ENCODE results near the gene ATP8B1.
"Not testable (repeated sequence)": the region's sequence is repeated elsewhere in the genome, so short reads cannot be mapped to it uniquely, and the experiment has no call there.

The ATP8B1 gene

GRCh38 chr18:57759650-57760049, 43.5 kb downstream of the ATP8B1 start:
- DNase-seq: no peak

- no peak for DNase-seq
Observed at GRCh38 chr18:57755473-57756067, 47.5 kb downstream of the ATP8B1 start.

GRCh38 chr18:57754577-57755338, 48.4 kb downstream of the ATP8B1 start:
- no peak for DNase-seq

- DNase-seq: no peak
Observed at GRCh38 chr18:57753063-57753462, 50.1 kb downstream of the ATP8B1 start.

- no peak for DNase-seq
Observed at GRCh38 chr18:57749604-57749970, 53.5 kb downstream of the ATP8B1 start.

GRCh38 chr18:57748770-57749603, 54.1 kb downstream of the ATP8B1 start:
- peak; percentile 37 for DNase-seq

GRCh38 chr18:57747809-57748680, 55.1 kb downstream of the ATP8B1 start:
- DNase-seq: no peak

GRCh38 chr18:57744211-57744694, 58.9 kb downstream of the ATP8B1 start:
- no peak for DNase-seq

- no peak for DNase-seq
Observed at GRCh38 chr18:57743008-57743407, 60.1 kb downstream of the ATP8B1 start.

GRCh38 chr18:57741273-57741672, 61.8 kb downstream of the ATP8B1 start:
- no peak for DNase-seq

- no peak for DNase-seq
Observed at GRCh38 chr18:57738078-57738477, 65.0 kb downstream of the ATP8B1 start.

- no peak for DNase-seq
Observed at GRCh38 chr18:57737400-57738060, 65.6 kb downstream of the ATP8B1 start.

GRCh38 chr18:57735042-57735441, 68.1 kb downstream of the ATP8B1 start:
- DNase-seq: not testable (repeated sequence)

GRCh38 chr18:57733861-57734260, 69.3 kb downstream of the ATP8B1 start:
- no peak for DNase-seq

- no peak for DNase-seq
Observed at GRCh38 chr18:57730146-57730545, 73.0 kb downstream of the ATP8B1 start.

- no peak for DNase-seq
Observed at GRCh38 chr18:57728941-57729511, 74.1 kb downstream of the ATP8B1 start.

GRCh38 chr18:57727952-57728807, 74.9 kb downstream of the ATP8B1 start:
- DNase-seq: no peak

GRCh38 chr18:57719211-57719935, 83.7 kb downstream of the ATP8B1 start:
- not testable (repeated sequence) for DNase-seq

GRCh38 chr18:57716549-57716948, 86.6 kb downstream of the ATP8B1 start:
- no peak for DNase-seq

- no peak for DNase-seq
Observed at GRCh38 chr18:57715671-57716070, 87.4 kb downstream of the ATP8B1 start.

Data from NCI-H2029 (cell line).